GM18951 (cell line): ENCODE measurements around the gene ZNF343.

Source experiments
- POLR2A ChIP-seq: IDR thresholded peaks from 4 replicates; pipeline ENCODE4 v1.6.1; 2011; ENCODE audit warnings: mild to moderate bottlenecking; ENCODE audit not compliant: insufficient read length, insufficient read depth; ENCODE audit errors: extremely low read depth
- in situ Hi-C: fragments of 300-500 bp; cut with MboI; formaldehyde crosslinking; loops from one replicate; pipeline ENCODE4 v1.12.0; 2022; ENCODE audit warnings: low sequenced_read_pairs, mixed read lengths, inconsistent platforms; ENCODE audit not compliant: unreplicated experiment

Gene ZNF343

GRCh38 chr20:2458919-2459499, 49.7 kb downstream of the ZNF343 start:
- in situ Hi-C loops: no loop called here
- TF ChIP-seq POLR2A: no peak

- in situ Hi-C loops: no loop called here
- no peak for TF ChIP-seq POLR2A
These were observed 52.8 kb downstream of the ZNF343 start for GRCh38 chr20:2455771-2456497.

- in situ Hi-C loops: no loop called here
- no peak for TF ChIP-seq POLR2A
These were observed 54.9 kb downstream of the ZNF343 start for GRCh38 chr20:2453792-2454191.

GRCh38 chr20:2451939-2452732, 56.6 kb downstream of the ZNF343 start:
- in situ Hi-C loops: no loop called here
- TF ChIP-seq POLR2A: no peak

- TF ChIP-seq POLR2A: no peak
- in situ Hi-C loops: no loop called here
These were observed 57.3 kb downstream of the ZNF343 start for GRCh38 chr20:2451422-2451821.

- in situ Hi-C loops: no loop called here
- no peak for TF ChIP-seq POLR2A
These were observed 59.3 kb downstream of the ZNF343 start for GRCh38 chr20:2449386-2449785.

DNA sequence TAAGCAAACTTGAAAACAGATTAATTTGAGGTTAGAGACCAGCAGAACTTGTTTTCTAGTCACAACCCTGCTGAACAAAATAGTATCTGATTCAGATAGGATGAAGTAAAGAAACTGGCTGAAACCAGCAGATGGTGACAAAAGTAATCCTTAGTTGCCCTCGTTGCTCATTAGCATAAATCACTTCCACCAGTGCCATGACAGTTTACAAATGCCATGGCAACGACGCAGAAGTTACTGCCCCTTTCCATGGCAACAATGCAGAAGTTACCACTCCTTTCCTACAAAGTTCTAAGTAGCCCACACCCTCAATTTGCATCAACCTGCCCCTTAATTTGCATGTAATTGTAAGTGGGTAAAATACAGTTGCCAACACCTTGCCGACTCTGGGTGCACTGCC, 61.9 kb downstream of the ZNF343 start:
- in situ Hi-C loops: no loop called here

More for the DNA sequence above, 61.9 kb downstream of the ZNF343 start:
- TF ChIP-seq POLR2A: no peak
